Parathyroid adenoma (tissue), 2 donors: ENCODE results near the gene MCOLN3.

Experiments
- H2AFZ ChIP-seq: fragments of 300-600 bp; sonication (generic); one replicate; pipeline ENCODE4 v1.7.0; 2017; ENCODE audit warnings: antibody characterized with exemption, mild to moderate bottlenecking
- H3K27ac ChIP-seq: fragments of 300-600 bp; sonication (generic); one replicate; pipeline ENCODE4 v1.7.0; 2017
- H3K27me3 ChIP-seq: fragments of 300-600 bp; sonication (generic); one replicate; pipeline ENCODE4 v1.7.0; 2017; ENCODE audit warnings: low read length; ENCODE audit not compliant: control insufficient read depth, insufficient read depth
- H3K36me3 ChIP-seq: fragments of 300-600 bp; sonication (generic); one replicate; pipeline ENCODE4 v1.7.0; 2017; ENCODE audit warnings: low read length; ENCODE audit not compliant: control insufficient read depth, insufficient read depth
- H3K4me1 ChIP-seq: fragments of 300-600 bp; sonication (generic); one replicate; pipeline ENCODE4 v1.7.0; 2017; ENCODE audit warnings: control low read depth
- H3K4me2 ChIP-seq: fragments of 300-600 bp; sonication (generic); one replicate; pipeline ENCODE4 v1.7.0; 2017; ENCODE audit warnings: low read length
- H3K4me3 ChIP-seq: fragments of 300-600 bp; sonication (generic); one replicate; pipeline ENCODE4 v1.7.0; 2017; ENCODE audit warnings: low read depth, low read length
- H3K79me2 ChIP-seq: fragments of 300-600 bp; sonication (generic); one replicate; pipeline ENCODE4 v1.7.0; 2017; ENCODE audit warnings: control low read depth
- H3K9ac ChIP-seq: fragments of 300-600 bp; sonication (generic); one replicate; pipeline ENCODE4 v1.7.0; 2017; ENCODE audit warnings: mild to moderate bottlenecking
- H3K9me3 ChIP-seq: fragments of 300-600 bp; sonication (generic); one replicate; pipeline ENCODE4 v1.7.0; 2017; ENCODE audit warnings: low read length; ENCODE audit not compliant: control insufficient read depth
- TF ChIP-seq, protein P1 (sequence below): fragments of 300-600 bp; sonication (generic); IDR thresholded peaks from one replicate; pipeline ENCODE4 v1.7.0; 2017; ENCODE audit warnings: antibody characterized with exemption, mild to moderate bottlenecking
- donor health status: primary hyperparathyroidism.

Gene MCOLN3

DNA sequence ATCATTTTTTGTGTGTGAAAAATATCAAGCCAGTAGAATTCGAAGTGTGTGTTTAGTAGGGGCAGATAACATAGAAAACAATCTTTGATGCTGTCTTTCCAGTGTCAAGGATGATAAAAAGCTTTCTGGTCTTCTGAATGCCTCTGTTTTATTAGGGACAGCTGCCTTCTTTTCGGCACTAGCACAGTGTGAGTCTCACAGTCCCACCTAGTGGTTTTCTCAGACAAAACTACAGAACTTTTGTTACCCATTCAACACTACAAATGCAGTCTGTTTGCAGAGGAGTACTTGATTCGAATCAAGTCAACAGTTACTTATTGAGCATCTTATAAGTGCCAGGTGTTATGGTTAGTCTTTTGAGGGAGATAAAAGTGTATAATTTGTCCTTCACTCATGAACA, 30.6 kb upstream of the MCOLN3 start:
- TF ChIP-seq, protein P1, sequence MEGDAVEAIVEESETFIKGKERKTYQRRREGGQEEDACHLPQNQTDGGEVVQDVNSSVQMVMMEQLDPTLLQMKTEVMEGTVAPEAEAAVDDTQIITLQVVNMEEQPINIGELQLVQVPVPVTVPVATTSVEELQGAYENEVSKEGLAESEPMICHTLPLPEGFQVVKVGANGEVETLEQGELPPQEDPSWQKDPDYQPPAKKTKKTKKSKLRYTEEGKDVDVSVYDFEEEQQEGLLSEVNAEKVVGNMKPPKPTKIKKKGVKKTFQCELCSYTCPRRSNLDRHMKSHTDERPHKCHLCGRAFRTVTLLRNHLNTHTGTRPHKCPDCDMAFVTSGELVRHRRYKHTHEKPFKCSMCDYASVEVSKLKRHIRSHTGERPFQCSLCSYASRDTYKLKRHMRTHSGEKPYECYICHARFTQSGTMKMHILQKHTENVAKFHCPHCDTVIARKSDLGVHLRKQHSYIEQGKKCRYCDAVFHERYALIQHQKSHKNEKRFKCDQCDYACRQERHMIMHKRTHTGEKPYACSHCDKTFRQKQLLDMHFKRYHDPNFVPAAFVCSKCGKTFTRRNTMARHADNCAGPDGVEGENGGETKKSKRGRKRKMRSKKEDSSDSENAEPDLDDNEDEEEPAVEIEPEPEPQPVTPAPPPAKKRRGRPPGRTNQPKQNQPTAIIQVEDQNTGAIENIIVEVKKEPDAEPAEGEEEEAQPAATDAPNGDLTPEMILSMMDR: no peak
- Histone ChIP-seq H2AFZ (no peak overlapping the region), H3K27ac (no peak overlapping the region), H3K79me2 (no peaks in the 10 kb centered on the region), H3K9ac (no peak overlapping the region), H3K9me3 (no peaks in the 10 kb centered on the region), H3K27me3 (no peaks in the 10 kb centered on the region), H3K4me3 (no peak overlapping the region), H3K4me1 (no peaks in the 10 kb centered on the region), H3K4me2 (no peak overlapping the region), H3K36me3 (no peaks in the 10 kb centered on the region)

DNA sequence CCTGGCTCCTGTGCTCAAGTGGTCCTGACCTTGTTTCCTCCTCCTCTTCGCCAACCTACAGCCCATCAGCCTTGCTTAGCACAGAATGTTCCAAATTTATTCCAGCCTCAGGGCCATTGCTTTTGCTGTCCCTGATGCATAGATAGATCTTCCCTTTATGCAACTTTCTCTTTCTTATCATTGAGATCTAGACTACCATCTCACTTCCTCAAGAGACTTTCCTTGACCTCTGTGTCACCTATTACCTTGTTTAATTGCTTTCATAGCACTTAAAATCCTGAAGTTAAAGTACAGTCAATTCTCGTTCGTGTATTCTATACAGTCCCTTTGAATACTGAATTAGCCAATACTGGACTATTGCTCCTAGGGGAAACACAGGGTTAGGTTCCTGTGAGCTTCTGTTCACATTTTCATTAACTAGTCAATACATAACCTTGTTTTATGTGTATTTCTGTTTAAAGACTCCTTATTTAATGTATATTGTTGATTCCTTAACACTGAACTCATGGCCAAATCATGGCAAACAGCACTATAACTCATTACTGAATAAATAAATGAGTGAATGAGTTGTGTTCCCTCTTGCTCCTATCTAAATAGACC, 26.2 kb upstream of the MCOLN3 start:
- H3K27ac ChIP-seq: no peak overlapping the region
- no peak overlapping the region for H3K4me3 ChIP-seq
- no peak overlapping the region for H2AFZ ChIP-seq
- H3K36me3 ChIP-seq: no peaks in the 10 kb centered on the region
- no peaks in the 10 kb centered on the region for H3K4me1 ChIP-seq
- no peaks in the 10 kb centered on the region for H3K27me3 ChIP-seq
- H3K9ac ChIP-seq: no peak overlapping the region
- H3K79me2 ChIP-seq: no peaks in the 10 kb centered on the region
- no peak overlapping the region for H3K4me2 ChIP-seq
- TF ChIP-seq, protein P1: no peak
- H3K9me3 ChIP-seq: no peaks in the 10 kb centered on the region

DNA sequence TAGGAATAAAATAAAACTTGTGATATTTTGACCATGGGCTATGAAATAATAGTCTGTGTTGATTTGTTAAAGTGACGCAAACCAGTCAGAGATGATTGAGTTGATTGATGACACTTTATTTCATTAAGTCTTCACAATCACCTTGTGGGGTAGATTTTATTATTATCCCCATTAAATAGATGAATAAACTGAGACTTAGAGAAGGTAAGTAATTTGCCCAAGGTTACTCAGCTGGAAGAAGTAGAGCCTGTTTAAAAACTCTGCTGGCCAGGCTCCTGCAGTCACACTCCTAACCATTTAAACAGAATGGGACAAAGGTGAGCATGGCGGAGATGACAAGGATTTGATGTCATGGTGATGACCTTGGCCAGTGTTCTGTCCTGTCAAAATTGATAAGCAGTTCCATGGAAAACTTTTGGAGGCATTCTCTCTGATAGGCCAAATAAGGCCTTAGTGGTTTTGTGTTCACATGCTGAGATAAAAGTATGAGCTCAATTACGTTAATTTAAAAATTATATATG, 22.7 kb upstream of the MCOLN3 start:
- Histone ChIP-seq H3K9me3 (no peaks in the 10 kb centered on the region), H3K79me2 (no peaks in the 10 kb centered on the region), H3K9ac (no peak overlapping the region), H3K4me1 (no peaks in the 10 kb centered on the region), H3K4me2 (no peak overlapping the region), H3K36me3 (no peaks in the 10 kb centered on the region), H2AFZ (no peak overlapping the region), H3K4me3 (no peak overlapping the region), H3K27me3 (no peaks in the 10 kb centered on the region), H3K27ac (no peak overlapping the region)
- TF ChIP-seq, protein P1: no peak

DNA sequence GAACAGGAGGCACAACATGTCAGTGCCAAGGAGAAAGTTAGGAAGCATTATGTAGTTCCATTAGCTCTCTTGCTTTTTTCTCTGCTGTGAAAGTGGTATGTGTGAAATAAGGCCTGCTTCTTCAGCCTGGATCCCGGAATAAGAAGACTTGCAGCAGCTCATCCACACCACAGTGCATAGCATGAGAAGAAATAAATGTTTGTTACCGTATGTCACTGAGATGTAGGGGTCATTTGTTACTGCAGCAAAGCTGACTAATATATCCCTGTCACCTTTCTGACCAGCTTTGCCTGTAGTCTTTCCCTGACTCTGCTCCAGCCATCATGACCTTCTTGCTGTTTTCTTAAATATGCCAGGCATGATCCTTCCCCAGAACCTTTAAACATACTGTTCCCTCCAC, 20.5 kb upstream of the MCOLN3 start:
- Histone ChIP-seq H2AFZ (no peak overlapping the region), H3K27ac (no peak overlapping the region), H3K4me1 (no peaks in the 10 kb centered on the region), H3K36me3 (no peaks in the 10 kb centered on the region), H3K4me3 (no peak overlapping the region), H3K9ac (no peak overlapping the region), H3K79me2 (no peaks in the 10 kb centered on the region), H3K4me2 (no peak overlapping the region), H3K9me3 (no peaks in the 10 kb centered on the region), H3K27me3 (no peaks in the 10 kb centered on the region)
- TF ChIP-seq, protein P1: no peak

DNA sequence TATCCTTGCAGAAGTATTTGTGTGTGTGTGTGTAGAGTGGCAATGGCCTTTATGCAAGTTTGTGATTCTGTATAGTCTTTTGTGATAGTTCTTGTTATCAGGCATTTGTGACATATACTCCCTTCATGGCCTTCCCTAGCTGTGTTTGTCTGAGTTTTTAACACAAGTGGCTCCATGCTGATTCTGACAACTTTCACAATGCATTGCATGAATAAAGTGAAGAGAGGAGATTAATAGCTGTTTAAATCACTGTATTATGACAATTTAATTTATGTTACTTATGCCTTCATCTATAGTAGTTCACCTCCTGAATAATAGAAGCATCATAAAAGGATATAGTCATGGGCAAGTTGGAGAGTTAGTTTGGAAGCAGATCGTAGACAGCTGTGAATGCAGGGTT, 17.2 kb upstream of the MCOLN3 start:
- no peaks in the 10 kb centered on the region for H3K9me3 ChIP-seq
- no peaks in the 10 kb centered on the region for H3K36me3 ChIP-seq
- no peak overlapping the region for H3K4me3 ChIP-seq
- no peak overlapping the region for H3K9ac ChIP-seq
- no peaks in the 10 kb centered on the region for H3K4me1 ChIP-seq
- no peaks in the 10 kb centered on the region for H3K27me3 ChIP-seq
- TF ChIP-seq, protein P1: no peak
- no peak overlapping the region for H2AFZ ChIP-seq
- H3K27ac ChIP-seq: no peak overlapping the region
- no peaks in the 10 kb centered on the region for H3K79me2 ChIP-seq
- no peak overlapping the region for H3K4me2 ChIP-seq
